ENCODE results near the gene APRT. TPM values are rescaled to one million over a fixed set of nuclear protein-coding genes. Genes with fewer than 3 reads are reported as not detected.

The APRT gene
- total and polyA plus RNA-seq, 2 of the 4 experiments (the other 2 are of a cell fraction): 40.5 to 157 TPM

DNA sequence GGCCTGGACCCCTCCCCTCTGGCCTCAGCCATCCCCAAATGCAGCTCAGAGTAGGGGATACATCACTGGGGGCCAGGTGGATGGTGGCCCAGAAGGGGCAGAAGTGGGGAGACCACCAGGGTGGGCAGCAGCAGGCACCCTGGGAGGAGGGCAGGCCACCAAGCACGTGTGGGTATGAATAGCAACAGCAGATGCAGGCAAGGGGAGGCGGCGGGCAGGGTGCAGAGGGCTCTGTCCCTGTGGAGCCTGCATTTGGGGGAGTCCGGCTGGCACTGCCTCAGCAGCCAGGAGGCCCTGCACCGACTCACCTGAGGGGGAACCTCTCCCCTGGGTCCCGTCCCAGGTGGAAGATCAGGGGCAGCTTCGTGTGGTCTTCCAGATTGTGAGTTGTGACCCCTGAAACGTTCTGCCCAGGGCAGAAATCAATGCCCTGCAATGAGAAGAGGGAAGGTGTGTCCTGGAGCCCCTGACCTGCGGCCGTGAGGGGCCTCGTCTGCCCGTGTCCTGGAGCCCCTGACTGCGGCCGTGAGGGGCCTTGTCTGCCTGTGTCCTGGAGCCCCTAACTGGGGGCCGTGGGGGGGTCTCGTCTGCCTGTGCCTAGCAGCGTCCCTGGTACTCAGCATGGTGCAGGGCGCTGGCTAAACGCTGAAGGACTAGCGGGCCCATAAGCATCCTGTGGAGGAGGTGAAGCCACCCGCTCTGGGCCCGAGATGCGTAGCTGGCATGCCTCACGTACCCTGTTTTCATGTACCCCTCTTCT, 10.7 kb upstream of the APRT start:
- H4K20me1 ChIP-seq (ENCODE audit: insufficient read depth, low read length): peaks cover 4% of the 10 kb centered on the region; the same call in 1 of the 2 replicates
- dilution Hi-C loops (cut with HindIII; ENCODE audit: low sequenced_read_pairs, unreplicated experiment) (no loop called here), intact Hi-C loops (cut with micrococcal nuclease) (no loop called here)

More for the DNA sequence above, 10.7 kb upstream of the APRT start:
- no peak overlapping the region for H2BK15ac ChIP-seq (ENCODE audit: low read depth, low read length)
- ChIA-PET CTCF (no interaction called here), POLR2A (ENCODE audit: unreplicated experiment) (no interaction called here)
- no peak overlapping the region for H3K4me3 ChIP-seq (ENCODE audit: insufficient read depth, low read depth, low read length)
- H2BK120ac ChIP-seq (ENCODE audit: low read depth, low read length): no peak overlapping the region
- no peak overlapping the region for H4K8ac ChIP-seq (ENCODE audit: low read depth in 2 of 2, low read length in 2 of 2)
- H3K36me3 ChIP-seq (ENCODE audit: control insufficient read depth, insufficient read depth, low read length): peaks cover 24% of the 10 kb centered on the region
- peaks cover 12% of the 10 kb centered on the region for H3K4me1 ChIP-seq (ENCODE audit: control insufficient read depth, insufficient read depth, low read length)
- no peak overlapping the region for H3K4me2 ChIP-seq (ENCODE audit: low read depth, low read length)
- H4K5ac ChIP-seq (ENCODE audit: low read depth, low read length): no peak overlapping the region
- H3K14ac ChIP-seq (replicated peaks; ENCODE audit: low read depth, low read length): no peak overlapping the region
- BruUV-seq (replicated peaks): no TSS peak
- WGBS, 2 experiments (ENCODE audit: extremely low coverage in 2 of 2, insufficient read length in 1 of 2): 90% methylated on average over 13 of the region's 24 CpGs; no CpG with 5 or more reads in 1 of the 2 experiments
- H3K27me3 ChIP-seq (ENCODE audit: control insufficient read depth, insufficient read depth, low read length): no peaks in the 10 kb centered on the region
- H2AK9ac ChIP-seq (replicated peaks; ENCODE audit: low read depth, low read length, poor library complexity): no peak overlapping the region
- H4K91ac ChIP-seq (ENCODE audit: insufficient read depth, low read depth, low read length): no peak overlapping the region
- in situ Hi-C loops (cut with MboI; ENCODE audit: low sequenced_read_pairs): no loop called here
- no peak overlapping the region for H2AK5ac ChIP-seq (ENCODE audit: low read depth, low read length)
- no peak overlapping the region for H2AFZ ChIP-seq (replicated peaks; ENCODE audit: low read length, poor library complexity)
- H3K4ac ChIP-seq (ENCODE audit: low read depth, low read length): no peak overlapping the region
- no peak overlapping the region for H2BK20ac ChIP-seq (ENCODE audit: low read depth, low read length)
- peaks cover 5% of the 10 kb centered on the region for H3K9me1 ChIP-seq (ENCODE audit: insufficient read depth, low read length)
- no peak overlapping the region for H3K27ac ChIP-seq (ENCODE audit: insufficient read depth, low read length)
- H3K9ac ChIP-seq (ENCODE audit: low read depth, low read length): no peak overlapping the region
- no peak overlapping the region for H3K23ac ChIP-seq (ENCODE audit: low read depth, low read length)
- no peak overlapping the region for H3K56ac ChIP-seq (ENCODE audit: extremely low read depth, insufficient read depth, low read length)
- TF ChIP-seq MXI1 (IDR thresholded peaks at IDR 0.05; ENCODE audit: borderline replicate concordance, low read depth, low read length): no peak
- TF ChIP-seq RFX5 (IDR thresholded peaks at IDR 0.05; ENCODE audit: low read depth, low read length): no peak
- no peak for TF ChIP-seq FOS (IDR thresholded peaks at IDR 0.05; ENCODE audit: low read depth, low read length)
- no peak for TF ChIP-seq NFE2L2 (IDR thresholded peaks at IDR 0.05; ENCODE audit: low read depth, low read length)
- TF ChIP-seq CEBPB (IDR thresholded peaks at IDR 0.05; ENCODE audit: low read depth, low read length): no peak
- TF ChIP-seq, protein P1, sequence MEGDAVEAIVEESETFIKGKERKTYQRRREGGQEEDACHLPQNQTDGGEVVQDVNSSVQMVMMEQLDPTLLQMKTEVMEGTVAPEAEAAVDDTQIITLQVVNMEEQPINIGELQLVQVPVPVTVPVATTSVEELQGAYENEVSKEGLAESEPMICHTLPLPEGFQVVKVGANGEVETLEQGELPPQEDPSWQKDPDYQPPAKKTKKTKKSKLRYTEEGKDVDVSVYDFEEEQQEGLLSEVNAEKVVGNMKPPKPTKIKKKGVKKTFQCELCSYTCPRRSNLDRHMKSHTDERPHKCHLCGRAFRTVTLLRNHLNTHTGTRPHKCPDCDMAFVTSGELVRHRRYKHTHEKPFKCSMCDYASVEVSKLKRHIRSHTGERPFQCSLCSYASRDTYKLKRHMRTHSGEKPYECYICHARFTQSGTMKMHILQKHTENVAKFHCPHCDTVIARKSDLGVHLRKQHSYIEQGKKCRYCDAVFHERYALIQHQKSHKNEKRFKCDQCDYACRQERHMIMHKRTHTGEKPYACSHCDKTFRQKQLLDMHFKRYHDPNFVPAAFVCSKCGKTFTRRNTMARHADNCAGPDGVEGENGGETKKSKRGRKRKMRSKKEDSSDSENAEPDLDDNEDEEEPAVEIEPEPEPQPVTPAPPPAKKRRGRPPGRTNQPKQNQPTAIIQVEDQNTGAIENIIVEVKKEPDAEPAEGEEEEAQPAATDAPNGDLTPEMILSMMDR (conservative IDR thresholded peaks at IDR 0.05; ENCODE audit: low read depth, low read length): no peak
- no peak for TF ChIP-seq POLR2A (IDR thresholded peaks at IDR 0.05; ENCODE audit: low read depth, low read length)
- TF ChIP-seq MAFK (IDR thresholded peaks at IDR 0.05; ENCODE audit: low read depth, low read length): no peak
- no peak for TF ChIP-seq MAZ (IDR thresholded peaks at IDR 0.05; ENCODE audit: borderline replicate concordance, low read depth, low read length)
- no peak for TF ChIP-seq RAD21 (IDR thresholded peaks at IDR 0.05; ENCODE audit: low read length)
- no peak for TF ChIP-seq SMC3 (IDR thresholded peaks at IDR 0.05; ENCODE audit: low read depth, low read length)
- no peak for TF ChIP-seq CHD1 (IDR thresholded peaks at IDR 0.05; ENCODE audit: low read depth, low read length)
- TF ChIP-seq, protein P2, sequence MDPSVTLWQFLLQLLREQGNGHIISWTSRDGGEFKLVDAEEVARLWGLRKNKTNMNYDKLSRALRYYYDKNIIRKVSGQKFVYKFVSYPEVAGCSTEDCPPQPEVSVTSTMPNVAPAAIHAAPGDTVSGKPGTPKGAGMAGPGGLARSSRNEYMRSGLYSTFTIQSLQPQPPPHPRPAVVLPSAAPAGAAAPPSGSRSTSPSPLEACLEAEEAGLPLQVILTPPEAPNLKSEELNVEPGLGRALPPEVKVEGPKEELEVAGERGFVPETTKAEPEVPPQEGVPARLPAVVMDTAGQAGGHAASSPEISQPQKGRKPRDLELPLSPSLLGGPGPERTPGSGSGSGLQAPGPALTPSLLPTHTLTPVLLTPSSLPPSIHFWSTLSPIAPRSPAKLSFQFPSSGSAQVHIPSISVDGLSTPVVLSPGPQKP (IDR thresholded peaks at IDR 0.05; ENCODE audit: borderline replicate concordance, low read depth, low read length): no peak
- TF ChIP-seq, protein P3, sequence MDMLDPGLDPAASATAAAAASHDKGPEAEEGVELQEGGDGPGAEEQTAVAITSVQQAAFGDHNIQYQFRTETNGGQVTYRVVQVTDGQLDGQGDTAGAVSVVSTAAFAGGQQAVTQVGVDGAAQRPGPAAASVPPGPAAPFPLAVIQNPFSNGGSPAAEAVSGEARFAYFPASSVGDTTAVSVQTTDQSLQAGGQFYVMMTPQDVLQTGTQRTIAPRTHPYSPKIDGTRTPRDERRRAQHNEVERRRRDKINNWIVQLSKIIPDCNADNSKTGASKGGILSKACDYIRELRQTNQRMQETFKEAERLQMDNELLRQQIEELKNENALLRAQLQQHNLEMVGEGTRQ (IDR thresholded peaks at IDR 0.05; ENCODE audit: low read depth, low read length): no peak
- TF ChIP-seq RCOR1 (IDR thresholded peaks at IDR 0.05; ENCODE audit: insufficient replicate concordance, low read length): no peak
- TF ChIP-seq BHLHE40 (IDR thresholded peaks at IDR 0.05; ENCODE audit: low read depth, low read length): no peak
- H3K79me1 ChIP-seq (ENCODE audit: low read depth in 1 of 2, low read length in 2 of 2): no peaks in the 10 kb centered on the region
- H2BK5ac ChIP-seq (ENCODE audit: low read depth, low read length, poor library complexity, severe bottlenecking): no peak overlapping the region
- DNase-seq (no peak), ATAC-seq (ENCODE audit: low read depth) (no peak)
- no peak overlapping the region for H3K18ac ChIP-seq (ENCODE audit: low read depth, low read length)
- no peaks in the 10 kb centered on the region for H3K9me3 ChIP-seq (ENCODE audit: control insufficient read depth, insufficient read depth, low read length)

Data from IMR-90 (cell line).